ENCODE results near the gene GABRG3.

GABRG3 gene

GRCh38 chr15:26945046-26945445 is 25.9 kb upstream of the GABRG3 start:
- Histone ChIP-seq H3K27me3 (no peaks in the 10 kb centered on the region), H3K4me3 (ENCODE audit: low read depth in 1 of 2, low read length in 1 of 2) (no peak overlapping the region), H3K9me3 (no peaks in the 10 kb centered on the region), H3K4me1 (ENCODE audit: control insufficient read depth in 1 of 2, insufficient read depth in 1 of 2, low read depth in 1 of 2, low read length in 1 of 2) (no peaks in the 10 kb centered on the region), H3K27ac (no peak overlapping the region), H3K36me3 (no peaks in the 10 kb centered on the region)
- TF ChIP-seq CTCF (IDR thresholded peaks at IDR 0.05) = no peak

GRCh38 chr15:26950001-26950400 is 21.0 kb upstream of the GABRG3 start:
- no peaks in the 10 kb centered on the region for H3K4me1 ChIP-seq (ENCODE audit: control insufficient read depth in 1 of 2, insufficient read depth in 1 of 2, low read depth in 1 of 2, low read length in 1 of 2)
- no peaks in the 10 kb centered on the region for H3K9me3 ChIP-seq
- H3K4me3 ChIP-seq (ENCODE audit: low read depth in 1 of 2, low read length in 1 of 2) = no peak overlapping the region
- no peak for TF ChIP-seq CTCF (IDR thresholded peaks at IDR 0.05)
- H3K27ac ChIP-seq = no peak overlapping the region
- no peaks in the 10 kb centered on the region for H3K36me3 ChIP-seq
- no peaks in the 10 kb centered on the region for H3K27me3 ChIP-seq

- H3K27ac ChIP-seq = no peak overlapping the region
- no peaks in the 10 kb centered on the region for H3K4me1 ChIP-seq (ENCODE audit: control insufficient read depth in 1 of 2, insufficient read depth in 1 of 2, low read depth in 1 of 2, low read length in 1 of 2)
- no peaks in the 10 kb centered on the region for H3K36me3 ChIP-seq
- H3K27me3 ChIP-seq = no peaks in the 10 kb centered on the region
- TF ChIP-seq CTCF (IDR thresholded peaks at IDR 0.05) = no peak
- no peaks in the 10 kb centered on the region for H3K9me3 ChIP-seq
- H3K4me3 ChIP-seq (ENCODE audit: low read depth in 1 of 2, low read length in 1 of 2) = no peak overlapping the region
Measured at GRCh38 chr15:26954403-26954802, 16.6 kb upstream of the GABRG3 start.

- H3K4me3 ChIP-seq (ENCODE audit: low read depth in 1 of 2, low read length in 1 of 2) = no peak overlapping the region
- peaks cover 56% of the 10 kb centered on the region for H3K27me3 ChIP-seq
Measured at GRCh38 chr15:26967719-26968269, 3.2 kb upstream of the GABRG3 start.

GRCh38 chr15:26968806-26969205 is 2.2 kb upstream of the GABRG3 start:
- no peaks in the 10 kb centered on the region for H3K9me3 ChIP-seq
- peaks cover 65% of the 10 kb centered on the region for H3K27me3 ChIP-seq
- H3K4me1 ChIP-seq (ENCODE audit: control insufficient read depth in 1 of 2, insufficient read depth in 1 of 2, low read depth in 1 of 2, low read length in 1 of 2) = no peaks in the 10 kb centered on the region
- H3K27ac ChIP-seq = no peak overlapping the region
- TF ChIP-seq CTCF (IDR thresholded peaks at IDR 0.05) = no peak
- H3K4me3 ChIP-seq (ENCODE audit: low read depth in 1 of 2, low read length in 1 of 2) = no peak overlapping the region
- no peaks in the 10 kb centered on the region for H3K36me3 ChIP-seq

More at GRCh38 chr15:26967719-26968269, 3.2 kb upstream of the GABRG3 start:
- Histone ChIP-seq H3K9me3 (no peaks in the 10 kb centered on the region), H3K36me3 (no peaks in the 10 kb centered on the region), H3K27ac (no peak overlapping the region), H3K4me1 (ENCODE audit: control insufficient read depth in 1 of 2, insufficient read depth in 1 of 2, low read depth in 1 of 2, low read length in 1 of 2) (no peaks in the 10 kb centered on the region)
- no peak for TF ChIP-seq CTCF (IDR thresholded peaks at IDR 0.05)
